ENCODE measurements around the gene FREM1.

- TF ChIP-seq CTCF (IDR thresholded peaks at IDR 0.05) (no peak), POLR2A (IDR thresholded peaks at IDR 0.05) (no peak)
Measured at GRCh38 chr9:14830057-14830456, 80.2 kb downstream of the FREM1 start.

All from adrenal gland (tissue), 5 donors.